HL-60/S4 treated with retinoic acid at 250 ng/mL for 4 days and 3 days (cell line): ENCODE data around the gene TRPC3.

Experiments
- in situ Hi-C: fragments of 300-500 bp; cut with MboI; formaldehyde crosslinking; loops from 2 replicates; pipeline ENCODE4 v1.7.0; 2022; ENCODE audit warnings: low sequenced_read_pairs

TRPC3 gene

GRCh38 chr4:121951521-121952110 lies at the start of gene TRPC3:
Gene TRPC3 (minus strand): TSS chr4:121952060. CDS start chr4:121951680, 380 bp downstream.
- in situ Hi-C loops, result no loop called here

GRCh38 chr4:122000849-122001248 lies 49.0 kb upstream of the TRPC3 start:
- in situ Hi-C loops, result no loop called here

- in situ Hi-C loops, result no loop called here
These were observed 46.2 kb upstream of the TRPC3 start for GRCh38 chr4:121998024-121998423.

GRCh38 chr4:121995790-121996537 lies 44.1 kb upstream of the TRPC3 start:
- in situ Hi-C loops, result no loop called here

GRCh38 chr4:121991968-121992367 lies 40.1 kb upstream of the TRPC3 start:
- in situ Hi-C loops, result no loop called here

GRCh38 chr4:121990489-121990888 lies 38.6 kb upstream of the TRPC3 start:
- in situ Hi-C loops, result no loop called here

- in situ Hi-C loops, result no loop called here
These were observed 37.9 kb upstream of the TRPC3 start for GRCh38 chr4:121989715-121990114.

GRCh38 chr4:121988950-121989349 lies 37.1 kb upstream of the TRPC3 start:
- in situ Hi-C loops, result no loop called here

- in situ Hi-C loops, result no loop called here
These were observed 28.8 kb upstream of the TRPC3 start for GRCh38 chr4:121980643-121981042.

- in situ Hi-C loops, result no loop called here
These were observed 26.3 kb upstream of the TRPC3 start for GRCh38 chr4:121978172-121978516.

GRCh38 chr4:121977251-121978171 lies 25.7 kb upstream of the TRPC3 start:
- in situ Hi-C loops, result no loop called here

- in situ Hi-C loops, result no loop called here
These were observed 23.9 kb upstream of the TRPC3 start for GRCh38 chr4:121975784-121976183.

- in situ Hi-C loops, result no loop called here
These were observed 22.0 kb upstream of the TRPC3 start for GRCh38 chr4:121973816-121974215.

GRCh38 chr4:121968859-121969258 lies 17.0 kb upstream of the TRPC3 start:
- in situ Hi-C loops, result no loop called here

- in situ Hi-C loops, result no loop called here
These were observed 13.1 kb upstream of the TRPC3 start for GRCh38 chr4:121964958-121965357.

GRCh38 chr4:121960818-121961217 lies 9.0 kb upstream of the TRPC3 start:
- in situ Hi-C loops, result no loop called here

- in situ Hi-C loops, result no loop called here
These were observed 6.9 kb upstream of the TRPC3 start for GRCh38 chr4:121958777-121959176.

GRCh38 chr4:121957266-121957665 lies 5.4 kb upstream of the TRPC3 start:
- in situ Hi-C loops, result no loop called here

- in situ Hi-C loops, result no loop called here
These were observed 2.0 kb upstream of the TRPC3 start for GRCh38 chr4:121953860-121954259.

- in situ Hi-C loops, result no loop called here
These were observed 430 bp upstream of the TRPC3 start for GRCh38 chr4:121952290-121952689.

GRCh38 chr4:121950680-121951520 lies 960 bp downstream of the TRPC3 start:
- in situ Hi-C loops, result no loop called here
